ENCODE results near the gene CHSY1.

Gene CHSY1

DNA sequence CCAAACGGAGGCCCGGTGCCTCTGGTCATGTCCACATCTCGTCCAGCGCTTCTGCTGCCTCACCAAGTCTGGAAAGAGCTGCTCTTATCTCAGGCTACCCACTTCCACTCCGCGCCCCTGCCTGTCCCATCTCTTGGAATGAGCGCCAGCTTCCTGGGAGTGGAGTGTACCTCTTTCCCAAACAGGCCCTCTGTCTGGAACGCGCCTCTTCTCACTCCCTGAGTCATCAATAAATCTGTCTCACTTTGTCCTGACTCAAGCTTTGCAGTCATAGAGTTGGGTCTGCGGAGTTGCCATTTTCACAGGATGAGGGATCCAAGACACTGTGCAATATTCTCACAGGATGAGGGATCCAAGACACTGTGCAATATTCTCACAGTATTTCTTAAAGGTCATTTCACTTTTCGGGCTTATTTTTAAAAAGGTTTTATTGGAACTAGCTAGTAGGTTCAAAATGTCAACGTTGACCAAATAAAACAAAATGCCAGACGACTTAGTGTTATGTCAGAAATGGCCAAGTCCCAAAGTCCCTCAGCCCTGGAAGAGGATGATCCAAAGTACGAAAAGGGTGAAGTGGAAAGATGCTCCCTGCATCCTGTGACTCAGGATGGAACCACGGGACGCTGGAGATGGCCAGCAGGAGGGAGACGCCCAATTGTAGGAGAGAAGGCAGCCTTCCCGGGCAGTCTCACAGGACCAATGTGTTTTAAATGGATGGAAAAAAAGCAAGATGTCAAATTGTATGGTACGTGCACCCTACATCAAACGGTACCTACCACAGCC, 81.1 kb downstream of the CHSY1 start:
- no peak for DNase-seq (ENCODE audit: low read depth)

GRCh38 chr15:101169495-101170071, 82.3 kb downstream of the CHSY1 start:
- DNase-seq (ENCODE audit: low read depth) = no peak

DNA sequence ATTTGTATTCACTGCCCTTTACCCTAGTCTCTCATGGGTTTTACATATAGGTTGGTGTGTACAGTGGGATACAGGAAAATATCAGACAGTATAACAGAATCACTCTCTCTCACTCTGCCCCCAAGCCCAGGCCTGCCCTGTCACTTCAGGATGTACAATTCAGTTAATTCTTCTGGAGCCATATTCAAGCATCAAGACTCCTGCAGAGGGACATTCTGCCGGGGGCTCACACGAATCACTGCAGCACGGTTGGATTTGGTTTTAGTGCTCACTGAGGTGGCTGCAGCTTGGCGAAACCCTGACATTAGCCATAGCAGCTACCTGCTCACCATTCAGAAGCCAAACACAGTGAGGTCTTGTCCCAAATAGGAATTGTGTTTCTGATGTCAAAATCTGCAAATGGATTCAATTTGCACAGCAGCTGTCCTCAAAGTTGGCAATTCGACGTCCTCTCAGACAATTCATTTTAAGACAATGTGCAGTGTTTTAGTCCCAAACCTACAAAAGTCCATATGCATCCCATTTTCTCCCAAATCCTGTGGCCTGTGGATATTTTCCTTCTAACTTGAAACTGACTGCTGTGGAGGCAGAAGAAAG, 82.9 kb downstream of the CHSY1 start:
- DNase-seq (ENCODE audit: low read depth) = no peak

DNA sequence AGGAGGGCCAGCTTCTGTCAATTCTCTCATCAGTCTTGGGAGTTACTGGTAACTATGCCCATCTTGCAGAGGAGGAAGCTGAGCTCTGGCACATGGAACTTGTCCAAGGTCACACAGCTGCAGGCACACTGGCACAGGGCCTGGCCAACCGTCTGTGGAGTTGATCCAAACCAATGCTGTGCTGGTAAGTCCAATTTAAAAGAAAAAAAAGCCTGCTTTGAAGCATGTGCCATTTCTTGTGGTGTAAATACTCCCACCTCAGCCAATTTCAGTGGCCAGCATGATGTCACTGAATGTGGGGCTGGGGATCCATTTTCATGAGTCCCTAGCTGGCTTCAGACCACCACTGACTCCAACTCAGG, 83.4 kb downstream of the CHSY1 start:
- no peak for DNase-seq (ENCODE audit: low read depth)

GRCh38 chr15:101167753-101168462, 83.9 kb downstream of the CHSY1 start:
- DNase-seq (ENCODE audit: low read depth) = peak; percentile 68

DNA sequence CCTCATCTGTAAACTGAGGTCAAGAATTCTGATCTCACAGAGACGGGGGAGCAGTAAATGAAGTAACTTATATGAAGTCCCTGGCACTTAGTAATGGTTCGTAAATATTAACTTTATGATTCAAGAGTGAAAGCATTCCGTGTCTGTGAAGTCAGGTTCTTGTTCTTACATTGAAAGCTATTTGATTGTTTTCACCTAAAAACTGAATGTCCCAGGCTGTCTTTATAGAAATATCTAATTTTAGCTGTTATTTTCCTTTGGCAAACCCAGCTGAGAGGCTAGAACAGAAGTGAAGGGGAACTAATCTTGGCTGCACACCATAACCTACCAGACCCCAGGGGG, 84.5 kb downstream of the CHSY1 start:
- DNase-seq (ENCODE audit: low read depth) = no peak

DNA sequence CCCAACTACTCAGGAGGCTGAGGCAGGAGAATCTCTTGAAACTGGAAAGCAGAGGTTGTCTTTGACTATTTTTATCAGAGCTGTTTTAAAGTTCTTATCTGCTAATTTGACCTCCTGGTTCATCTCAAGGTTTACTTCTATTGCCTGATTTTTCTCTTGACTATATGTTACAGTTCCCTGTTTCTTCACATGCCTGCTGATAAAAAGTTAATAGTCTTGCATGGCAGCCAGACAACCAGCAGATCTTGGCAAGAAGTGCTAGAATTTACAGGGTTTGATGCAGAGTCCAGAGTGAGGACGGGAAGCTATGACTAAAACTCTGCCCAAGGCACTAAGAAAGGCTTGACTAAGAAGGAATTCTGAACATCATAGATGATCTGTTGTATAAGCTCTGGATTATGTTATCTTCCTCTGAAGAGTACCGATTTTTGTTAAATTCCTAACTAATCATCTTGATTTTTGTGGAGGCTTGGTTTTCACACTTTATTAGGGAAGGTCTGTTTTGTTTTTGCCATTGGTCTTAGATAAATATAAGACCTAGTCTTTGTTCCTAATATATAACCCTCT, 85.9 kb downstream of the CHSY1 start:
- DNase-seq (ENCODE audit: low read depth) = no peak

DNA sequence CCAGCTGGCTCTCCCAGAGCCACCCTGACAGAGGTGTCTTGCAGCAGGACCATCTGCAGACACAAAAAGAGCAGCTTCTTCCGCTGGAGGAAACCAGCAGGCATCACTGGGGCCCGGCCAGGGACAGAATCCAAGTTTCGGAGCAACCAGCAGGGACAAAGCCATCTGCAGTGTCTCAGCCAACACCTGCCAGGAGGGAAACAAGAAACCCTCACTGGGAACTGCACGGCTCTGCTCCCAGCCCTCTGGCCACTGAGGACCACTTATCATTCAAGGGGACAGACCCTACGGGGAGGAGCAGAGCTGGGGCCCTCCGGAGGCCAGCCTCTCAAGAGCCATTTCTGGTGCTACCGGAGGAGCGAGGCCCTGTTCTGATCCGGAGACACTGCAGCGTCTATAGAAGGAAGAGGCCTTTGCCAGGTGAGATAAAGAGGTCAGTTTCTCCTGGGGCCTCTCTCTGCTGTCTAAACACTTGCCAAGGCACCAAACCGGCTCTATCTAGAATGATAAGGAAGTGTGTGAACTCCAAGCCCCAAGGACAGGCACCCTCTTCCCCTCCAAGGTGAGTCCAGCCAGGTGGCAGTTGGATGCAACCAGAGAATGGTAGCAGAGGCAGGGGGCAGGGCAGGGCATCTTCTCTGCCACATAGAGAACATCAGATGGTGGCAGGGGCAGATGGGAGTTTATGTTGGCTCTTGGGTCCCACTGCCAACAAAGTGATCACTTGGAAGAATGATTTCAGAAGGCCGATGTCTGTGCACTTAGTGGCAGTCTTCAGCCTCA, 89.0 kb downstream of the CHSY1 start:
- DNase-seq (ENCODE audit: low read depth) = no peak

- DNase-seq (ENCODE audit: low read depth) = no peak
Observed at GRCh38 chr15:101161656-101162055, 90.2 kb downstream of the CHSY1 start.

DNA sequence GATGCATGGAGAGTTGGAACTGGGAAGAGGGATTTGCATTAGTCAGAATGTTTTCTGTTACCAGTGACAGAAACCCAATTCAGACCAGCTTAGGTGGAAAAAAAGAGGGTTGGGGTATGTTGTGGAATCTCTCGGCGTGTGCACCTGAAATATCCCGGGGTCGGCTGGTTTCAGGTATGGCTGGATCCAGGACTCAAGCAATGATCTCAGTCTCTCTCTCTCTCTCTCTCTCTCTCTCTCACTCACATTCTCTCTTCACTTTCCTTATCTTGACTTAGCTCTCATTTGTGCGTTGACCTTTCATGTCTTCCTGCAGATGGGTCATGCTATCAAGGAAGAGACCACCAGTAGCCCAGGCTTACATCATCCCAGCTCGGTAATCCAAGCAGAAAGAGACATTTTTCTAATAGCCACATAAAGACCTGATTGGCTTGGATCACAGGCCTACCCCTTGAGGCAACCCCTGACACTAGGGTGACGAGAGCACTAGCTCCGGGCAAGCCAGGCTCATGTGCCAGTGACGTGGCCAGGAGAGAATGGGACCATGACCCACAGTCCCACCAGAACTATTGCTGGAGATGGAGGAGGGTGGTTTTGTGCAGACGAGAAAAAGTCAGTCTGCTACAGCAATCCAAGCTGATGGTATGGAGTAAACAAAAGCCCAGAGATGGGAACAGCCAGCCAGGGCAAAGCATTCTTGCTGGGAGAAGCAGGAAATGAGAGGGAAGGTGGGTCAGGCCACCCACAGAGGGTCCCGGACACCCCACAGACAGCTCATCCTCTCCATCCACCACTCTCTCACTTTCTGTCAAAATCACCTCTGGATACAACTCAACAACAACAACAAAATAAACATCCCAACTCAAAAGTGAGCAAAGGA, 91.7 kb downstream of the CHSY1 start:
- no peak for DNase-seq (ENCODE audit: low read depth)

DNA sequence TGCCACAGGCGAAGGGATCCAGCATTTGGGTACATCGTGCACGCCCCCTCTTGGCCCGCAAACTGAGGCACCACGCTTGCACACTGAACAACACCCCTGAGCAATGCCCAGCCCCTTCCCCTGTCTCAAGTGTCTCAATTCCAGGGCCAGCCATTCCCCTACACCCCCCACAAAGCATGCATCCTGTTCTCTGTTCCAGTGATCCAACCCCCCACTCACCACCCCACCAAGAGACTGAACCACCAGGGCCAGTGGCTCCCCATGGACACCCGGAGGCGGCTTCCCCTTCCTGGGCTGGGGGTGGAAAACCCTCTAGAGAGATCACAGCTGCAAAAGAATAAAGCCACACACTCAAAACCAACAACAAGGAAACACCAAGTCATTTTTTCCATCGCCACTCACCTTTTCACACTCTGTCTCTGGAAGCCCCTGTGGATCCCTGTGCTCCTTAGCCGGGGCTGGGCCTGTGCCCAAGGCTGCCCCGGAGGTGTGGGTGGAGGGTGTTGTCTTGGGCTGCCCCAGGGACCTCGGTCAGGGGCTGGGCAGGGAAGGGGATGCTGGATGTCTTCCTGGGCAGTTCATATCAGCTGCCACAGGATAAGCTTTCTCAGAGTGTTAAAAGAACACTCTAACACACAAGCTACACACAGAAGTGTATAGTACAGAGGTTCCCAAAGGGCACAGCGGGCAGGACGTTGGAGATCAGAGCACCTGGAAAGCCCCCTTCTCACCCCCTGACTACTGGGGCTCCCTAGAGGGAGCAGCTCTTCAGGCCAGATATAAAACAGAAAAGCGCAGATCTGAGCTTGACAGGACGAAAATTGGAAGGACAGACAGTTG, 92.5 kb downstream of the CHSY1 start:
- peak; percentile 33 for DNase-seq (ENCODE audit: low read depth)

- no peak for DNase-seq (ENCODE audit: low read depth)
Observed at GRCh38 chr15:101158166-101159095, 93.4 kb downstream of the CHSY1 start.

- no peak for DNase-seq (ENCODE audit: low read depth)
Observed at GRCh38 chr15:101157721-101158120, 94.1 kb downstream of the CHSY1 start.

DNA sequence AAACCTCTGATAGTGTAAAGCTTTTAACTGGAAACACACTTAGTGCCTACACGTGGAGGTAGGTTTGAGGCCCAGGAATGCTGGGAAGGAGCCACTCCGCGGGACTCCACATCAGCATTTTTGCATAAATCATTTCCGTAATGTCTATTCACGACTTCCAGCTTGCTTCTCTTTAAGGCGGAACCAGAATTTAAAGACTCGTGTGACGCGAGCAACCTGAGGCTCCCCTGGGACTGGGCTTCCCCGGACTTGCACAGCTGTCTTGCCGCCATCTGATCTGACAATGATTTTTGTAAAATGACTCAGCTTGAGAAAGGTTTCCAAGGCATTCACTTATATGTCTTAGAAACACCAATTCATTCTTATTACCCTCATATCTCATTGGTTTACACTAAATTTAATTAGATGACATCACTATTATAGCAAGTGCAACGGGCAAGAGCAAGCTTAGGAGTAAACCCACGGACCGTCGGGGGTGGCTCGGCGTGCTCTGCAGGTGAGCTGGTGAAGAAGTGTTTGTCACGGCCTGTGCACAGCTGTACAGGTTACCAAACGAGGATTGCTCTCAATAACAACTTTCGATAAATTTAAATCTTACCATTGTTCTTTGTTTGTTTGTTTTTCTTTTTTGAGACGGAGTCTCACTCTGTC, 95.2 kb downstream of the CHSY1 start:
- DNase-seq (ENCODE audit: low read depth) = no peak

- no peak for DNase-seq (ENCODE audit: low read depth)
Observed at GRCh38 chr15:101156061-101156460, 95.8 kb downstream of the CHSY1 start.

GRCh38 chr15:101153801-101154656, 97.8 kb downstream of the CHSY1 start:
- no peak for DNase-seq (ENCODE audit: low read depth)

- DNase-seq (ENCODE audit: low read depth) = no peak
Observed at GRCh38 chr15:101152914-101153313, 98.9 kb downstream of the CHSY1 start.
